Mesothelial cell of epicardium (in vitro differentiated cells): ENCODE data around the gene C1QTNF8. TPM values are rescaled to one million over a fixed set of nuclear protein-coding genes. Genes with fewer than 3 reads are reported as not detected.

Source experiments
- DNase-seq, 2 experiments: peaks; one replicate each; pipeline ENCODE4 v3.0.0; 2021; ENCODE audit warnings: low spot score in 2 of 2; ENCODE audit not compliant: unreplicated experiment in 2 of 2
- H3K27ac Mint-ChIP-seq: 2 replicates; pipeline ENCODE4 v1.8.0; 2021; ENCODE audit warnings: mixed read lengths
- H3K27me3 Mint-ChIP-seq: 2 replicates; pipeline ENCODE4 v1.8.0; 2021; ENCODE audit warnings: low read depth, mixed read lengths
- H3K36me3 Mint-ChIP-seq: 2 replicates; pipeline ENCODE4 v1.8.0; 2021; ENCODE audit warnings: mixed read lengths
- H3K4me1 Mint-ChIP-seq: 2 replicates; pipeline ENCODE4 v1.8.0; 2021; ENCODE audit warnings: mixed read lengths
- H3K4me3 Mint-ChIP-seq: 2 replicates; pipeline ENCODE4 v1.8.0; 2021; ENCODE audit warnings: mild to moderate bottlenecking, moderate library complexity, mixed read lengths
- H3K9me3 Mint-ChIP-seq: 2 replicates; pipeline ENCODE4 v1.8.0; 2021; ENCODE audit warnings: mixed read lengths
- total RNA-seq: library from RNA; stranded (reverse); gene quantifications from 3 replicates; pipeline ENCODE4 v1.2.1, GENCODE V29; 2021
- TF ChIP-seq, protein P1 (sequence below): fragments of 200-600 bp; sonication (generic); IDR thresholded peaks from one replicate; pipeline ENCODE4 v1.5.0; 2021; ENCODE audit warnings: antibody characterized with exemption; ENCODE audit not compliant: unreplicated experiment

C1QTNF8 gene
- total RNA-seq, 1 donor from 2014 or later: not detected

GRCh38 chr16:1039762-1040161, 56.3 kb downstream of the C1QTNF8 start:
- TF ChIP-seq, protein P1, sequence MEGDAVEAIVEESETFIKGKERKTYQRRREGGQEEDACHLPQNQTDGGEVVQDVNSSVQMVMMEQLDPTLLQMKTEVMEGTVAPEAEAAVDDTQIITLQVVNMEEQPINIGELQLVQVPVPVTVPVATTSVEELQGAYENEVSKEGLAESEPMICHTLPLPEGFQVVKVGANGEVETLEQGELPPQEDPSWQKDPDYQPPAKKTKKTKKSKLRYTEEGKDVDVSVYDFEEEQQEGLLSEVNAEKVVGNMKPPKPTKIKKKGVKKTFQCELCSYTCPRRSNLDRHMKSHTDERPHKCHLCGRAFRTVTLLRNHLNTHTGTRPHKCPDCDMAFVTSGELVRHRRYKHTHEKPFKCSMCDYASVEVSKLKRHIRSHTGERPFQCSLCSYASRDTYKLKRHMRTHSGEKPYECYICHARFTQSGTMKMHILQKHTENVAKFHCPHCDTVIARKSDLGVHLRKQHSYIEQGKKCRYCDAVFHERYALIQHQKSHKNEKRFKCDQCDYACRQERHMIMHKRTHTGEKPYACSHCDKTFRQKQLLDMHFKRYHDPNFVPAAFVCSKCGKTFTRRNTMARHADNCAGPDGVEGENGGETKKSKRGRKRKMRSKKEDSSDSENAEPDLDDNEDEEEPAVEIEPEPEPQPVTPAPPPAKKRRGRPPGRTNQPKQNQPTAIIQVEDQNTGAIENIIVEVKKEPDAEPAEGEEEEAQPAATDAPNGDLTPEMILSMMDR: no peak
- Mint-ChIP-seq H3K36me3 (no peaks in the 10 kb centered on the region), H3K9me3 (peaks cover 10% of the 10 kb centered on the region), H3K4me3 (no peak overlapping the region), H3K27me3 (no peaks in the 10 kb centered on the region), H3K27ac (no peak overlapping the region), H3K4me1 (peaks cover 11% of the 10 kb centered on the region)
- DNase-seq: no peak

DNA sequence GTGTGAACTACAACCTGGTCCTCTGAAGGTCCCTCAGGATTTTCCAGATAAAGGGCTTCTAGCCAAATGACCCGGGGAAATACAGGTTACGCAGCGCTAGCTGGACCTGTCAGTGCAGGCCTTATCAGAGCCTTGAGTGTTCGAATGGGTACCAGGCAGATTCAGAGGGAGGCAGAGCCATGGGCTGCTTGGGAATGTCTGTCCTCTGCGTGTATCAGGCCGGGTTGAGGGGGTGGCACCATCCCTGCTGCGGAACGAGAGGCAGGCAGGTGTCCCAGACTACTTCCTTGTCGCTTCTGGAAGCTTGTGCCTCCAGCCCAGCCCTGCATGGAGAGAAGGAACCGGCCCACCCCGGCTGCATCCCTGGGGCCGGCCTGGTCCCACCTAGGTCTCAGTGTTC, 57.1 kb downstream of the C1QTNF8 start:
- Mint-ChIP-seq H3K4me3 (no peak overlapping the region), H3K27me3 (no peaks in the 10 kb centered on the region), H3K4me1 (peaks cover 11% of the 10 kb centered on the region), H3K9me3 (peaks cover 10% of the 10 kb centered on the region), H3K36me3 (no peaks in the 10 kb centered on the region), H3K27ac (no peak overlapping the region)
- DNase-seq: no peak
- TF ChIP-seq, protein P1: no peak

Other genes with a start within 250 kb of the C1QTNF8 start
- gene LMF1, start 125.3 kb downstream of the C1QTNF8 start, total RNA-seq: 33.1 to 38.1 TPM (median 37.4 TPM) in 3 replicates
- 4.7 to 6.0 TPM (median 5.1 TPM) in 3 replicates for gene SOX8, start 114.5 kb downstream of the C1QTNF8 start, total RNA-seq
- not detected in 3 replicates for gene SSTR5, start 23.5 kb downstream of the C1QTNF8 start, total RNA-seq
- 40.8 to 49.1 TPM (median 41.8 TPM) in 3 replicates for gene CACNA1H, start 56.9 kb upstream of the C1QTNF8 start, total RNA-seq
- not detected in 3 replicates for gene TPSG1, start 129.0 kb upstream of the C1QTNF8 start, total RNA-seq
- gene TPSB2, start 133.9 kb upstream of the C1QTNF8 start, total RNA-seq: not detected in 3 replicates
- gene TPSAB1, start 144.5 kb upstream of the C1QTNF8 start, total RNA-seq: not detected in 3 replicates
- not detected in 3 replicates for gene TPSD1, start 159.8 kb upstream of the C1QTNF8 start, total RNA-seq
- 205 to 214 TPM (median 208 TPM) in 3 replicates for gene UBE2I, start 213.4 kb upstream of the C1QTNF8 start, total RNA-seq
- 1.3 to 2.4 TPM (median 2.3 TPM) in 3 replicates for gene BAIAP3, start 237.4 kb upstream of the C1QTNF8 start, total RNA-seq